B cell (primary cell): ENCODE data around the gene CXCL16.

Source experiments
- CTCF ChIP-seq: fragments of 200-600 bp; IDR thresholded peaks from one replicate; pipeline ENCODE4 v1.8.0; 2022; ENCODE audit warnings: antibody characterized with exemption, mild to moderate bottlenecking
- EZH2 ChIP-seq: IDR thresholded peaks from 2 replicates; pipeline ENCODE4 v1.6.1; 2012; ENCODE audit warnings: borderline replicate concordance, low read depth, mild to moderate bottlenecking, moderate library complexity, low read length; ENCODE audit not compliant: insufficient read depth, poor library complexity, severe bottlenecking

- TF ChIP-seq CTCF = no peak
- TF ChIP-seq EZH2 = no peak
These were observed 3.7 kb downstream of the CXCL16 start for GRCh38 chr17:4735876-4736651.
